IPS DF 4.7 (cell line): ENCODE data around the gene SLC35A3.

ENCODE experiments used
- DNase-seq: peaks from one replicate; pipeline ENCODE4 v3.0.0-alpha.2; 2013; ENCODE audit warnings: low spot score; ENCODE audit errors: extremely low read depth

SLC35A3 gene

DNA sequence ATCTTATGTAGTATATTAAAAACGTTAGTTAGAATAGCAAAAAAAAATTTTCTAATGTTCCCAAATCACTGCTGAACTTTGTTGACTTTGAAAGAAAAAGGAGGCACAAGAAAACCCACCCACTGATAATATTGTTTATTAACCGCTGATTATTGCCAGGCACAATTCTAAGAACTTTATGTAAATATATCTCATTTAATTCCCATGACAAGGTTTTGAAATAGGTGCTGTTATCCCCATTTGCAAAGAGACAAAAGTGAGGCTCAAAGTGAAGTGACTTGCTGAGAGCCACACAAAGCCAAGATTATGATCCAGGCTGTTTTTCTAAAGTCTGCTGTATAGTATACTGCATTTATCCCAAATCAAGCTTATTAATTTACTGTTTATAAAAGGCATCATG lies 106.5 kb downstream of the SLC35A3 start:
- DNase-seq, result no peak

GRCh38 chr1:100076744-100077143 lies 106.9 kb downstream of the SLC35A3 start:
- no peak for DNase-seq

DNA sequence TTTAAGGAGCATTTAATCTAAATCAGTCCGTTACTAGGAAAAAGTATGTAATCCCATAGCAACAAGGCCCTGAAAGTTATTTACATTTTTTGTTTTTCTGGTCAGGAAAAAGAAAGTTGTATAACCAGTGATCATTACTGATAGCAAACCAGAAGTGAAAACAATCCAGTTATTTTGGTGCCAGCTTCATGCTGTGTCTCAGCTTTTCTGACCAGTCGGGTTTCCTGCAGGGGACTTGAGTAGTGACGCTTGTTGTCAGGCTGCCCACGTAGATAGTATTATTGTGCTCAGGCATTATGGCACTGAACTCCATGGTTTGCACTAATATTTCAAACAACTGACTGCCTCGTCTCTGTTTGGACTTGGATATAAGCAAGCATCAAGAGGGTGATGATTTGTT lies 107.7 kb downstream of the SLC35A3 start:
- DNase-seq, result no peak

DNA sequence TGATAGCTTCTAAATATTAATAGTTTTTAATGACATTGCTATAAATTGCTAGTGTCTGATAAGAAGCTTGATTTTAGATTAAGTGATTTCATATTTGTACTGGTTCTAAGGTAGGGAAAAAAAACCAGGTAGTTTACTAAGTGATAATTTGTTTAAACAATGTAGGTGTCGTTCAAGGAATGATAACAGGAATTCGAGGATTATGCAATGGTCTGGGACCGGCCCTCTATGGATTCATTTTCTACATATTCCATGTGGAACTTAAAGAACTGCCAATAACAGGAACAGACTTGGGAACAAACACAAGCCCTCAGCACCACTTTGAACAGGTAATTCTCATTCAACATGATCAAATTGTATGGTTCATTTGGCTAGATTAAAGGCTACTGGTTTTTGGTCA lies 110.5 kb downstream of the SLC35A3 start:
- no peak for DNase-seq
